Common myeloid progenitor, CD34-positive (primary cell): Measurements from ENCODE around the gene KCNIP1.

ENCODE experiments used
- CTCF ChIA-PET: fragments of 350-600 bp; sonication (Branson Sonifier 250); formaldehyde crosslinking; loops from one replicate; lab custom pipeline; 2021; ENCODE audit warnings: antibody characterized with exemption; lab: Charles Lee
- POLR2A ChIA-PET: fragments of 350-600 bp; sonication (Branson Sonifier 250); formaldehyde crosslinking; loops from one replicate; lab custom pipeline; 2021; ENCODE audit warnings: antibody characterized with exemption; lab: Charles Lee
- DNase-seq, 3 donors: peaks; one replicate each; pipeline versions ENCODE4 v3.0.0 to v3.0.0-alpha.2; 2013
- H3K27ac ChIP-seq, 2 experiments: 1 replicate in 1 of 2; 2 replicates in 1 of 2; pipeline ENCODE4 v1.7.0; 2013; ENCODE audit warnings: inconsistent platforms in 2 of 2, low read length in 2 of 2, mild to moderate bottlenecking in 2 of 2, low read depth in 1 of 2, moderate library complexity in 1 of 2; ENCODE audit not compliant: severe bottlenecking in 2 of 2, insufficient read depth in 1 of 2, poor library complexity in 1 of 2
- H3K27me3 ChIP-seq, 5 experiments: replicated peaks in 2 of 5; 1 replicate in 3 of 5; 2 replicates in 2 of 5; pipeline versions ENCODE4 v1.6.1 to v1.7.0; 2013; ENCODE audit warnings: low read length in 4 of 5, mild to moderate bottlenecking in 2 of 5, moderate library complexity in 2 of 5, inconsistent platforms in 1 of 5; ENCODE audit not compliant: insufficient read depth in 5 of 5, control insufficient read depth in 4 of 5
- H3K36me3 ChIP-seq, 4 experiments: 1 replicate in 2 of 4; 2 replicates in 2 of 4; pipeline versions ENCODE4 v1.6.1 to v1.7.0; 2013; ENCODE audit warnings: low read length in 3 of 4, control low read depth in 1 of 4, mild to moderate bottlenecking in 1 of 4; ENCODE audit not compliant: control insufficient read depth in 4 of 4, insufficient read depth in 4 of 4
- H3K4me1 ChIP-seq, 4 experiments: 1 replicate in 3 of 4; 2 replicates in 1 of 4; pipeline versions ENCODE4 v1.6.1 to v1.7.1; 2013; ENCODE audit warnings: low read length in 3 of 4, mild to moderate bottlenecking in 3 of 4, control low read depth in 1 of 4, inconsistent platforms in 1 of 4, moderate library complexity in 1 of 4; ENCODE audit not compliant: control insufficient read depth in 4 of 4, insufficient read depth in 4 of 4; ENCODE audit errors: control extremely low read depth in 1 of 4
- H3K4me3 ChIP-seq, 7 experiments: 1 replicate in 4 of 7; 2 replicates in 3 of 7; pipeline versions ENCODE4 v1.5.1 to v1.7.0; 2013; ENCODE audit warnings: mild to moderate bottlenecking in 7 of 7, low read length in 6 of 7, moderate library complexity in 6 of 7, inconsistent platforms in 2 of 7, low read depth in 2 of 7, control low read depth in 1 of 7; ENCODE audit not compliant: insufficient read depth in 4 of 7, control insufficient read depth in 1 of 7; ENCODE audit errors: extremely low read depth in 1 of 7
- H3K9me3 ChIP-seq, 5 experiments: 1 replicate in 4 of 5; 2 replicates in 1 of 5; pipeline versions ENCODE4 v1.6.1 to v1.7.1; 2013; ENCODE audit warnings: low read length in 4 of 5, mild to moderate bottlenecking in 2 of 5, inconsistent platforms in 1 of 5, low read depth in 1 of 5, moderate library complexity in 1 of 5; ENCODE audit not compliant: control insufficient read depth in 4 of 5, insufficient read depth in 2 of 5; ENCODE audit errors: control extremely low read depth in 1 of 5
- WGBS: methylation state at CpG from one replicate; pipeline ENCODE4 v1.1.5; 2013; ENCODE audit not compliant: insufficient coverage; 5-methylcytosine and 5-hydroxymethylcytosine counted together

The KCNIP1 gene

GRCh38 chr5:170537451-170538095 lies 33.8 kb downstream of the KCNIP1 start:
- CTCF ChIA-PET: interaction anchor here (0.7 to 1.4 kb wide), 2 partner anchors 8 to 10 kb away, joined by 3 to 4 read pairs; no protein-coding TSS in a partner anchor
- Histone ChIP-seq H3K4me3 (no peak overlapping the region), H3K27me3 (peaks cover 0 to 30% (median 3%) of the 10 kb centered on the region in 5 experiments), H3K4me1 (peaks cover 0 to 11% (median 5%) of the 10 kb centered on the region in 4 experiments), H3K27ac (no peak overlapping the region), H3K9me3 (no peaks in the 10 kb centered on the region), H3K36me3 (no peaks in the 10 kb centered on the region)
- POLR2A ChIA-PET: no interaction called here
- 96% methylated on average over 8 of the region's 8 CpGs for WGBS
- no peak for DNase-seq

- ChIA-PET CTCF (interaction anchor here (0.6 to 1.4 kb wide), 2 partner anchors 9 to 92 kb away, joined by 3 to 4 read pairs; no protein-coding TSS in a partner anchor), POLR2A (no interaction called here)
- no peak for DNase-seq
- 96% methylated on average over 3 of the region's 3 CpGs for WGBS
- Histone ChIP-seq H3K4me3 (no peak overlapping the region), H3K27ac (no peak overlapping the region), H3K36me3 (no peaks in the 10 kb centered on the region), H3K4me1 (peaks cover 0 to 11% (median 5%) of the 10 kb centered on the region in 4 experiments), H3K27me3 (peaks cover 0 to 30% (median 3%) of the 10 kb centered on the region in 5 experiments), H3K9me3 (no peaks in the 10 kb centered on the region)
Measured at GRCh38 chr5:170538096-170538465, 34.3 kb downstream of the KCNIP1 start.

- peak in 2 of 3 donors; percentile 25 to 27 for DNase-seq
- Histone ChIP-seq H3K9me3 (no peaks in the 10 kb centered on the region), H3K27me3 (peaks cover 0 to 29% (median 3%) of the 10 kb centered on the region in 5 experiments), H3K4me1 (peaks cover 0 to 11% (median 3%) of the 10 kb centered on the region in 4 experiments), H3K27ac (no peak overlapping the region), H3K36me3 (no peaks in the 10 kb centered on the region), H3K4me3 (no peak overlapping the region)
- ChIA-PET CTCF (interaction anchor here (0.6 to 1.4 kb wide), 2 partner anchors 10 to 92 kb away, joined by 3 to 4 read pairs; no protein-coding TSS in a partner anchor), POLR2A (no interaction called here)
- 64% methylated on average over 6 of the region's 6 CpGs for WGBS
Measured at GRCh38 chr5:170538696-170539586, 35.1 kb downstream of the KCNIP1 start.

GRCh38 chr5:170540271-170540670 lies 36.5 kb downstream of the KCNIP1 start:
- CTCF ChIA-PET: no interaction called here
- no peak overlapping the region for H3K27ac ChIP-seq
- H3K9me3 ChIP-seq: peaks cover 0 to 6% (median 0%) of the 10 kb centered on the region in 5 experiments
- no peaks in the 10 kb centered on the region for H3K36me3 ChIP-seq
- H3K4me3 ChIP-seq: no peak overlapping the region
- 100% methylated on average over 1 of the region's 1 CpG for WGBS
- no peak for DNase-seq
- peaks cover 0 to 7% (median 2%) of the 10 kb centered on the region in 4 experiments for H3K4me1 ChIP-seq
- H3K27me3 ChIP-seq: peaks cover 0 to 23% (median 3%) of the 10 kb centered on the region in 5 experiments
- POLR2A ChIA-PET: no interaction called here

- no peak for DNase-seq
- ChIA-PET CTCF (interaction anchor here (0.9 to 1.5 kb wide), 3 partner anchors 10 to 68 kb away, joined by 3 read pairs; no protein-coding TSS in a partner anchor), POLR2A (no interaction called here)
- 100% methylated on average over 1 of the region's 1 CpG for WGBS
- Histone ChIP-seq H3K36me3 (no peaks in the 10 kb centered on the region), H3K9me3 (peaks cover 0 to 15% (median 3%) of the 10 kb centered on the region in 5 experiments), H3K27me3 (peaks cover 0 to 23% (median 3%) of the 10 kb centered on the region in 5 experiments), H3K27ac (no peak overlapping the region), H3K4me3 (no peak overlapping the region), H3K4me1 (peaks cover 0 to 7% (median 2%) of the 10 kb centered on the region in 4 experiments)
Measured at GRCh38 chr5:170541146-170541769, 37.4 kb downstream of the KCNIP1 start.

- H3K9me3 ChIP-seq: peaks cover 0 to 17% (median 4%) of the 10 kb centered on the region in 5 experiments
- H3K27ac ChIP-seq: no peak overlapping the region
- H3K36me3 ChIP-seq: no peaks in the 10 kb centered on the region
- ChIA-PET CTCF (interaction anchor here (1.5 kb wide), 1 partner anchor 11 kb away, joined by 3 read pairs; no protein-coding TSS in a partner anchor), POLR2A (no interaction called here)
- H3K27me3 ChIP-seq: peaks cover 3 to 26% (median 4%) of the 10 kb centered on the region in 5 experiments
- peaks cover 0 to 7% (median 2%) of the 10 kb centered on the region in 4 experiments for H3K4me1 ChIP-seq
- H3K4me3 ChIP-seq: no peak overlapping the region
- DNase-seq: no peak
- WGBS: no CpG with 5 or more reads among the region's 8 CpGs
Measured at GRCh38 chr5:170542691-170543293, 39.0 kb downstream of the KCNIP1 start.
